HL-60 (cell line): ENCODE data around the gene ZFYVE28.

Experiments
- CTCF ChIP-seq: IDR thresholded peaks from one replicate; pipeline ENCODE4 v1.5.1; 2011; ENCODE audit warnings: low read length, control low read depth, inconsistent platforms; ENCODE audit not compliant: insufficient read depth
- POLR2AphosphoS5 ChIP-seq: IDR thresholded peaks from 2 replicates; pipeline ENCODE4 v1.6.1; 2012; ENCODE audit warnings: low read depth

GRCh38 chr4:2352729-2353221 is 65.7 kb downstream of the ZFYVE28 start:
- TF ChIP-seq CTCF (no peak), POLR2AphosphoS5 (no peak)
